Sigmoid colon (tissue), 4 donors: ENCODE measurements around the gene NEUROG1.

Experiments used
- EP300 ChIP-seq, 4 donors: sonication (generic); formaldehyde crosslinking; IDR thresholded peaks; one replicate each; pipeline ENCODE4 v1.6.1; 2017; ENCODE audit warnings: antibody characterized with exemption in 4 of 4
- POLR2A ChIP-seq, 2 donors: fragments of 450-650 bp; IDR thresholded peaks; one replicate each; pipeline ENCODE4 v1.6.1; 2016; ENCODE audit warnings: antibody characterized with exemption in 2 of 2, mild to moderate bottlenecking in 2 of 2, moderate library complexity in 2 of 2
- POLR2AphosphoS5 ChIP-seq, 4 donors: sonication (generic); formaldehyde crosslinking; IDR thresholded peaks; one replicate each; pipeline ENCODE4 v1.6.1; 2017; ENCODE audit warnings: antibody characterized with exemption in 4 of 4
- TF ChIP-seq, protein P1 (sequence below), 4 experiments: fragments of 450-650 bp in 3 of 4; fragments of 200-600 bp in 1 of 4; IDR thresholded peaks; one replicate each; pipeline ENCODE4 v1.5.1; 2016 to 2019; ENCODE audit warnings: antibody characterized with exemption in 4 of 4, mild to moderate bottlenecking in 3 of 4, moderate library complexity in 2 of 4

DNA sequence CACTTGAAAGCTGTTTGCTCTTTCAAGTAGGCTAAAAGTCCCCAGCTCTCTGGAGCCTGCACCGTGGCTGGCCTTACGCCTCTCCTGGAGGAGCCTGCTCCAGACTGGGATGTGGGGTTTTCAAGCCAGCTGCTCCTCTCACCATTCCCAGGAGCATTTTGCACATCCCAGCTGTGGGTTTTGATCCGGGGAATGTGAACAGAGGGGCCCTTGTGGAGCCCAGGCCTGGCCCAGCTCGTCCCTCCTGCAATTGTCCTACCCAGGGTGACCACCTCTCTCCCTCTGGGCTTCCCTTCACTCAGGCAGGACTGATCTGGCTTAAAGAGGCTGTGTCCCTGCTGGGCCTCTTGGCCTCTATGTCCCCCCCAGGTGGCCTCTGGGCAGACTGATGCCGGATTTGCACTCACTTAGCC, 51.1 kb downstream of the NEUROG1 start:
- TF ChIP-seq, protein P1, sequence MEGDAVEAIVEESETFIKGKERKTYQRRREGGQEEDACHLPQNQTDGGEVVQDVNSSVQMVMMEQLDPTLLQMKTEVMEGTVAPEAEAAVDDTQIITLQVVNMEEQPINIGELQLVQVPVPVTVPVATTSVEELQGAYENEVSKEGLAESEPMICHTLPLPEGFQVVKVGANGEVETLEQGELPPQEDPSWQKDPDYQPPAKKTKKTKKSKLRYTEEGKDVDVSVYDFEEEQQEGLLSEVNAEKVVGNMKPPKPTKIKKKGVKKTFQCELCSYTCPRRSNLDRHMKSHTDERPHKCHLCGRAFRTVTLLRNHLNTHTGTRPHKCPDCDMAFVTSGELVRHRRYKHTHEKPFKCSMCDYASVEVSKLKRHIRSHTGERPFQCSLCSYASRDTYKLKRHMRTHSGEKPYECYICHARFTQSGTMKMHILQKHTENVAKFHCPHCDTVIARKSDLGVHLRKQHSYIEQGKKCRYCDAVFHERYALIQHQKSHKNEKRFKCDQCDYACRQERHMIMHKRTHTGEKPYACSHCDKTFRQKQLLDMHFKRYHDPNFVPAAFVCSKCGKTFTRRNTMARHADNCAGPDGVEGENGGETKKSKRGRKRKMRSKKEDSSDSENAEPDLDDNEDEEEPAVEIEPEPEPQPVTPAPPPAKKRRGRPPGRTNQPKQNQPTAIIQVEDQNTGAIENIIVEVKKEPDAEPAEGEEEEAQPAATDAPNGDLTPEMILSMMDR (IDR thresholded peaks at IDR 0.05): no peak
- TF ChIP-seq POLR2A (IDR thresholded peaks at IDR 0.05) (no peak), EP300 (IDR thresholded peaks at IDR 0.05) (no peak), POLR2AphosphoS5 (IDR thresholded peaks at IDR 0.05) (no peak)
